ENCODE results near the gene PIR. TPM values are rescaled to one million over a fixed set of nuclear protein-coding genes. Genes with fewer than 3 reads are reported as not detected.

Gene PIR
- total RNA-seq, 1 donor from 2014 or later, result 21.8 TPM

DNA sequence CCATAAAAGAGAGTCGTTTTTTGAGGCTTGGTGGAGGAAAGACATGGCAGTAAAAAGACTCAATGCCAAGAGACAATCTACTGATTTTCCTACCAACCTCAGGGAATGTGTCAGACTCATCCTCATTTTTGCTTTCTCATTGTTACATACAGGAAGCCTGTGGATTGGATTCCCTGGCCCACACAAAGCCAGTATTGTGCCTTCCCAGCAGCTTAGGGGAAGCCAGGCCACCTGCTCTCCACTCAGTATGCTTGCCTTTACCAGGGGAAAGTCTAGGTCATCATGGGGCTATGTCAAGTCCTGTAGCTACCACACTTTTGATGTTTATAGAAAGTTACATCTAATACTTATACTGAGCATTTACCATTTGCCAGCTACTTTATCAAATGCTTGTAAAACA lies 18.4 kb upstream of the PIR start:
- Mint-ChIP-seq H3K36me3 (ENCODE audit: unreplicated experiment) (no peaks in the 10 kb centered on the region), H3K27me3 (ENCODE audit: unreplicated experiment) (peaks cover 14% of the 10 kb centered on the region), H3K27ac (ENCODE audit: unreplicated experiment) (no peak overlapping the region), H3K4me1 (ENCODE audit: unreplicated experiment) (no peaks in the 10 kb centered on the region), H3K4me3 (ENCODE audit: unreplicated experiment) (no peak overlapping the region), H3K9me3 (ENCODE audit: unreplicated experiment) (no peaks in the 10 kb centered on the region)
- no peak for DNase-seq (ENCODE audit: extremely low spot score, unreplicated experiment)
- TF ChIP-seq CTCF (IDR thresholded peaks at IDR 0.05), result no peak

GRCh38 chrX:15509845-15510244 lies 16.7 kb upstream of the PIR start:
- H3K36me3 Mint-ChIP-seq (ENCODE audit: unreplicated experiment), result no peaks in the 10 kb centered on the region
- no peaks in the 10 kb centered on the region for H3K9me3 Mint-ChIP-seq (ENCODE audit: unreplicated experiment)
- DNase-seq (ENCODE audit: extremely low spot score, unreplicated experiment), result no peak
- H3K4me1 Mint-ChIP-seq (ENCODE audit: unreplicated experiment), result no peaks in the 10 kb centered on the region
- peaks cover 18% of the 10 kb centered on the region for H3K27me3 Mint-ChIP-seq (ENCODE audit: unreplicated experiment)
- H3K27ac Mint-ChIP-seq (ENCODE audit: unreplicated experiment), result no peak overlapping the region
- H3K4me3 Mint-ChIP-seq (ENCODE audit: unreplicated experiment), result no peak overlapping the region
- no peak for TF ChIP-seq CTCF (IDR thresholded peaks at IDR 0.05)

DNA sequence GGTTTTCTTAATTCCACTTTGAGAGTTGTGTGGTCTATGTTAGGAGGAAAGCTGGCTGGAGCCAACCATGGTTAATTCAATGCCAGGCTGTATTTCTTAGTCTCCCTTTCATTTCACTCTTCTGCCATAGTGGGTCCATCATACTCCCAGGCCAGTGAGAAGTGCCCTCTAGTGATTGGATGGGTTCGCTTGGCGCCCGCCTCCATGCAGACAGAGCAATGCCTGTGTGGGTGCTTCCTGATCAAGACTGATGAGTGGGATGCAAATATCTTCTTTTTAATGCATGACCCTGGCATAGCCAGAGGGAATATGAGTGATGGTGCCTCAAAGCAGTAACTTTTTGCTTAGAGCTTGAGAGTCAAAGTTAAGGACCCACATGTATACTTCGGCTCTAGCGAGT lies 13.9 kb upstream of the PIR start:
- H3K4me1 Mint-ChIP-seq (ENCODE audit: unreplicated experiment), result no peaks in the 10 kb centered on the region
- H3K4me3 Mint-ChIP-seq (ENCODE audit: unreplicated experiment), result no peak overlapping the region
- no peak overlapping the region for H3K27ac Mint-ChIP-seq (ENCODE audit: unreplicated experiment)
- peaks cover 26% of the 10 kb centered on the region for H3K27me3 Mint-ChIP-seq (ENCODE audit: unreplicated experiment)
- DNase-seq (ENCODE audit: extremely low spot score, unreplicated experiment), result no peak
- no peaks in the 10 kb centered on the region for H3K9me3 Mint-ChIP-seq (ENCODE audit: unreplicated experiment)
- H3K36me3 Mint-ChIP-seq (ENCODE audit: unreplicated experiment), result no peaks in the 10 kb centered on the region
- no peak for TF ChIP-seq CTCF (IDR thresholded peaks at IDR 0.05)

GRCh38 chrX:15505101-15505500 lies 12.0 kb upstream of the PIR start:
- no peak for TF ChIP-seq CTCF (IDR thresholded peaks at IDR 0.05)
- Mint-ChIP-seq H3K9me3 (ENCODE audit: unreplicated experiment) (no peaks in the 10 kb centered on the region), H3K36me3 (ENCODE audit: unreplicated experiment) (no peaks in the 10 kb centered on the region)

GRCh38 chrX:15504661-15505060 lies 11.5 kb upstream of the PIR start:
- Mint-ChIP-seq H3K9me3 (ENCODE audit: unreplicated experiment) (no peaks in the 10 kb centered on the region), H3K27me3 (ENCODE audit: unreplicated experiment) (peaks cover 29% of the 10 kb centered on the region), H3K4me1 (ENCODE audit: unreplicated experiment) (no peaks in the 10 kb centered on the region), H3K27ac (ENCODE audit: unreplicated experiment) (no peak overlapping the region), H3K4me3 (ENCODE audit: unreplicated experiment) (no peak overlapping the region), H3K36me3 (ENCODE audit: unreplicated experiment) (no peaks in the 10 kb centered on the region)
- no peak for DNase-seq (ENCODE audit: extremely low spot score, unreplicated experiment)
- TF ChIP-seq CTCF (IDR thresholded peaks at IDR 0.05), result no peak

More at GRCh38 chrX:15505101-15505500, 12.0 kb upstream of the PIR start:
- Mint-ChIP-seq H3K4me3 (ENCODE audit: unreplicated experiment) (no peak overlapping the region), H3K4me1 (ENCODE audit: unreplicated experiment) (no peaks in the 10 kb centered on the region), H3K27ac (ENCODE audit: unreplicated experiment) (no peak overlapping the region), H3K27me3 (ENCODE audit: unreplicated experiment) (peaks cover 28% of the 10 kb centered on the region)
- no peak for DNase-seq (ENCODE audit: extremely low spot score, unreplicated experiment)
